Stimulated activated CD4-positive, alpha-beta T cell treated with anti-CD3 and anti-CD28 coated beads, Interleukin-15, amount 100 ng/mL, for 48 hours (primary cell): ENCODE data around the gene CCM2.

Source experiments
- DNase-seq, 2 donors: peaks; one replicate each; pipeline ENCODE4 v3.0.0-alpha.2; 2020; ENCODE audit warnings: low read depth in 2 of 2

Gene CCM2

DNA sequence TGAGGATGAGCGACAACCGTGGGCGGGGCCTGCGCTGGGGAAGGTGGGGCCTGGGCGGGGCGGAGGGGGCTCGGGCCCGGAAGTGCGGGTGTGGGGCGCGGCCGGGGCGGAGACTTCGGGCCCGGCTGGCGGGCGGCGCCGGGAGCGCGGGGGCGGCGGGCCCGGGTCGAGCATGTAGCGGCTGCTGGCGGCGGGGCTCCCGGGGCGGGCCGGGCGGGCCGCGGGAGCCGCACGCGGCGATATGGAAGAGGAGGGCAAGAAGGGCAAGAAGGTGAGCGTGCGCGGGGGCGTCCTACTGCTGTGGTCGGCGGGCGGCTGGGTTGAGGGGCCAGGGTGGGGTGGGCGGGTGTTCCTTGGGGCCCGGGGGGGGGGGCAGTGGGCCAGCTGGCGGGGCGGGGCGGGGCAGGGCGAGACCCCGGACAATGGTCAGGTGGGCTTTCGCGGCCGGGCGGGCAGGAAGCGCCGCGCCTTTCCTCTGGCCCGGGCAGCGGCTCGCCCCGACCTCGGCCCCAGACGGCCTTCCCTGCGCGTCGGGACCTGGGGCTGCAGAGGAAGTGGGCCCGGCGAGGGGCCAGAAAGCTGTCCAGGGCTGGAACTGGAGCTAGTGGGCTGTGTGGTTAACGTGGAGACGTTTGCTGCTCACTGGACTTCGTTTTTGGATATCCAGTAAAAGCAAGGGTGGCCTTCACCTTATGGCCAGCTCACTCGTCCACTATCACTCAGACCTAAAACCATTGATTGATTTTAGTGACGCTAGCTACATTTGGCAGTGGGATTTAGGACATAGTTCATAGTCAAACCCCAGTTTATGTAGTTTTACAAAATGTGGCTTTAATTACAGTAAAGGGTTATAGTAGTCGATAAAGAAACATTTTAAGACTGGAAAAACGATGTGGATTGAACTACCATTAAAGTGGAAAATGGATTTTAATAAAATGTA, at the start of gene CCM2:
Gene CCM2, plus strand, starts transcription at position 109 of the 940 bp plus-strand sequence. Its CDS starts 133 bp downstream, at position 242.
- DNase-seq = no peak

DNA sequence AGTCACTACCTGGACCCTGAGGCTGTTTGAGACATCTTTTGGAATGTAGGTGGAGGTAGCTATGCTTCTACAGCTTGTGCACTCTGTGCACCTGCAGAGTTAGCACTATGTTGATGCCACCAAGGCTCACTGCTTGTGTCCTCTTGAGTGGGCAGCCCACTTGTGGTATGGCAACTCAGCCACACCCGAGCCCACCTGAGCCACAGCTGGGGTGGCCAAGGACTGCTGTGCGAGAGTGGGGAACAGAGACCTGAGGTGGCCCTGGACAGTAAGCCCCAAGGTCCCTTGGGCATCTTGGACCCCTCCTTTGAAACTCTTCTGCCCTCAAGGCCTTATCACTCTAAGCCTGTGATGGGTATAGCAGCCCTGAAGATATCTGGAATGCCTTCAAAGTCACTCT, 46.8 kb upstream of the CCM2 start:
- DNase-seq = no peak

GRCh38 chr7:44955733-44956132, 44.3 kb upstream of the CCM2 start:
- no peak for DNase-seq

GRCh38 chr7:44956157-44956766, 43.7 kb upstream of the CCM2 start:
- no peak for DNase-seq

- DNase-seq = no peak
Measured at GRCh38 chr7:44958645-44959344, 41.2 kb upstream of the CCM2 start.

GRCh38 chr7:44959433-44959951, 40.5 kb upstream of the CCM2 start:
- DNase-seq = no peak

DNA sequence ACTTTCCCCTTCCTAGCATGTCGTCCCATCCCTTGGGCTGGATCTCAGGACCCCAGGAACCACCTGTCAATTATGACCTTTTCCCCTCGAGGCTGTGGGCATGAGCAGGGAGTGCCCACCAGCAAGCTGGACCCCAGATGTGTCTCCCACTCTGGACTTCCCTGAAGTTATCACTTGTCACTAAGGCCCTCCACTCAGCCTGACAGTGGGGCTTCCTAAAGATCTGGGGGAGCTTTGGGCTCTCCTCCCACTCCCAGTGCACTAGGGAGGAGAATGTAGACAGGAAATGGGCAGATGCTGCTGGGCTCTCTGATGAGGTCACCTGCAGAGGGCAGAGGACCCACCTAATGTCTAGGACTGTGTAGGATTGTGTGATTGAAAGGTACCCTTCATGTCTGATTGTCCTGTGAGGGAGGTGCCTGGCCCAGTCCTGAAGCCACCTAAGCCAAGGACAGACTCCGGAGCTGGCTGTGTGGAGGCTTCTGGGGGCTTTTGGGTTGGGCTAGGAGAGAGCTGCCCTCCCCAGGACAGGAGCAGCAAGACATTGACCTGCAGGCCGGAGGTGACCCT, 39.9 kb upstream of the CCM2 start:
- no peak for DNase-seq

GRCh38 chr7:44961844-44962482, 38.0 kb upstream of the CCM2 start:
- DNase-seq = no peak

- DNase-seq = no peak
Measured at GRCh38 chr7:44962483-44963251, 37.3 kb upstream of the CCM2 start.

GRCh38 chr7:44963364-44964290, 36.4 kb upstream of the CCM2 start:
- no peak for DNase-seq

- DNase-seq = no peak
Measured at GRCh38 chr7:44964384-44964830, 35.6 kb upstream of the CCM2 start.

DNA sequence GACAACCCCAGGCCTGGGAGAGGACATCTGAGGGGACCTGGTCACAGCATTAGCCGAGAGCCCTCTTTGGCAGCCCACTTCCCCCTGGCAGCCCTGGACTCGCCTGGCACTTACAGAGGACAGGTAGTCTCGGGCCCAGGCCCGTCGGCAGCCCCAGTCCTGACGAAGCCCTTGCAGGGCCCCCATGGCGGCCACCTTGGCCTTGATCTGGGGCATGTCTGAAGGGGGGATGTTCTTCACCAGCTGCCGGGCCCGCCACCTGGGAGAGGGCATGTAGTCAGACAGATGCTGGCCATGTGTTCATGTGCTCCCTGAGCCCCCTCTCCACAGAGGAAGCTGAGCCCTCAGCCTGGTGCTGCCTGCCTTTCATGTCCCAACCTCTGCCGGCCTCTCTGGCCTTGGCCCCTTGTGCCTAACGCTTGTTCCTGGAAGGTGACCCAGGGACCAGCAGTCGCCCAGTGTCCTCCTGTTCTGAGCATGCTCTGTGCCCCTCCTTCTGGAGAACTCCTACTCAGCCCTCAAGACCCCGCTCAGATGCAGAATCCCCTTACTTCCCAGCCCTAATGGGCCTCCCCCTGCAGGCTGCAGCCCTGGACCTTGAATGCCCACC, 35.1 kb upstream of the CCM2 start:
- no peak for DNase-seq

GRCh38 chr7:44965441-44965903, 34.5 kb upstream of the CCM2 start:
- no peak for DNase-seq

GRCh38 chr7:44965937-44966730, 33.9 kb upstream of the CCM2 start:
- DNase-seq = no peak

DNA sequence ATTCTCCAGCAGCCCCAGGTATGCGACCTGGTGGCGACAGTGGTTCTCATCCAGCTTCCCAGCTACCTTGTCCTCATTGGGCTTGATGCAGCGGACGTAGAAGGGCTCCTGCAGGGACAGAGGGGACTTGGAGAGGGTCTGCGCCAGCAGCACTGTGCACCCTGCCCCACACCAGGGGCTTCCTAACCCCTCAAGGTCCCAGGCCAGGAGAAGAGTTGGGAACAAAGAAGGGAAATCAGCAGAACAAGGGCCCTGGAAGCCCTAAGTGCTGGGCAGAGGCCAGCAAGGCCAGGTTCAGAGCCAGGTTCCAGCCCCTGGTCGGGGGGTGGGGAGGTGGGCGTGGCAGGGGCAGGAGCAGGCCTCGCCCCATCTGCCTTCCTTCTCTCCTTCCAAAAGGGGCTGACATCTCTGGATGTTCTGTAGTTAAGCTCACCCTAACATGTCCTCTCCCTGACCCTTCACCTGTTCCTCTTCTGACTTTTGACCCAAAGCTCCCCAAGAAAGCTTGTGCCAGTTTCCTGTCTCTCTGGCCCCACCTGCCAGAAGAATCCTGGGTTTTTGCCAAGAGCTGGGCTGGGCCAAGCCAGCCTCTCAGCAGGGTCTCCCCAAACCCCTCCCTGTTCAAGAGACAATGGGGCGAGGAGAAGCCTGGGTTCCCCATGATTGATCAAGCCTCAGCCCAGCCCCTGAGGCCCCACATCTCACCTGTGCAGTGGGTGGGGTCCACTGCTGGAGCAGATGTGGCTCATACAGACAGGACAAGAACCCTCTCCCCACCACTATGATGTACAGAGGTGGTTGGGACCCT, 33.1 kb upstream of the CCM2 start:
- DNase-seq = no peak

DNA sequence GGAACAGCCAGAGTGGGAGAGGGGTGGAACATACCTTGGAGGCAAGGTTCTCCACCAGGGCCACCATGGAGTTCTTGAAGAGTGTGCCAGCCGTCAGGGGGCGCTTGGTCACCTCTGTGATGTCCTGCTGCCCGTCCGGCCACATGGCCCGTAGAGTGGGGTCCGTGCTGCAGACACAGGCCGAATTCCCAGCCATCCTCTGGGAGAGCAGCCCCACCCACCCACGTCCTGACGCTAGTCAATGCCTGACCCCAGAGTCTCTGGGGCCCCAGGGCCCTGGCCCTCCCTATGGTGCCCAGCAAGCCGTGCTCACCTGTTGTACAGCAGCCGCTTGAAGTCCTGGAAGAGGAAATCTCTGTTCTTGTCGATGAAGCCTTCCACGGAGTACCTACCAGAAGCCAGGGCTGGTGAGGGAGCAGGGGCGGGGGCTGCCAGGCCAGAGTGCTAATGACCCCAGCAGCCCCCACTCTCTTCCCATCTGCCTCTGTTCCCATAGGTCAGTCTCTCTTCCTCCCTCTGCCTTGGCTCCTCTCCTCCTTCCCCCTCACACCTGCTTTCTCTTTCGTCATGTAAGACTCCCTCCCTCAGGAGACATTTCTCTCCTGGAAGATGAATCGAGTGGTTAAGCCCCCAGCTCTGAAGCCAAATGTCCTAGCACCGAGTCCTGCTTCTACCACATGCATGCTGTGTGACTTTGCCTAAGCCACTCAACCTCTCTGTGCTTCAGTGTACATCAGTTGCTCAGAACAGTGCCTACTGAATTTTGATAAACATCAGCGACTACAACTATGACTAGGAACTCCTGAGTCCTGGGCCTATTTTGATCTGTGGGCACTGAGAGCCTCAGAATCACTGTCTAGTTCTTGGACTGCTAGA, 32.2 kb upstream of the CCM2 start:
- DNase-seq = no peak
